ENCODE results near the gene PUM1.

GRCh38 chr1:31064718-31065309 is 703 bp downstream of the PUM1 start:
- TF ChIP-seq CTCF (IDR thresholded peaks at IDR 0.05) (no peak), POLR2A (IDR thresholded peaks at IDR 0.05) (no peak), EP300 (IDR thresholded peaks at IDR 0.05) (no peak)
